Neural progenitor cell (in vitro differentiated cells): Measurements from ENCODE around the gene TMEM186.

Experiments
- CTCF ChIP-seq: fragments of 200-600 bp; sonication (generic); IDR thresholded peaks from 2 replicates; pipeline ENCODE4 v1.5.1; 2017; ENCODE audit warnings: antibody characterized with exemption, mild to moderate bottlenecking
- EZH2phosphoT487 ChIP-seq: fragments of 200-600 bp; sonication (generic); IDR thresholded peaks from 2 replicates; pipeline ENCODE4 v1.6.1; 2017; ENCODE audit warnings: antibody characterized with exemption

GRCh38 chr16:8847145-8847544, 49.7 kb upstream of the TMEM186 start:
- TF ChIP-seq EZH2phosphoT487: no peak
- TF ChIP-seq CTCF: no peak
